EH (cell line): ENCODE measurements around the gene RNF111.

ENCODE experiments used
- DNase-seq: peaks from one replicate; pipeline ENCODE4 v3.0.0-alpha.2; 2015; ENCODE audit warnings: low read depth

The RNF111 gene

DNA sequence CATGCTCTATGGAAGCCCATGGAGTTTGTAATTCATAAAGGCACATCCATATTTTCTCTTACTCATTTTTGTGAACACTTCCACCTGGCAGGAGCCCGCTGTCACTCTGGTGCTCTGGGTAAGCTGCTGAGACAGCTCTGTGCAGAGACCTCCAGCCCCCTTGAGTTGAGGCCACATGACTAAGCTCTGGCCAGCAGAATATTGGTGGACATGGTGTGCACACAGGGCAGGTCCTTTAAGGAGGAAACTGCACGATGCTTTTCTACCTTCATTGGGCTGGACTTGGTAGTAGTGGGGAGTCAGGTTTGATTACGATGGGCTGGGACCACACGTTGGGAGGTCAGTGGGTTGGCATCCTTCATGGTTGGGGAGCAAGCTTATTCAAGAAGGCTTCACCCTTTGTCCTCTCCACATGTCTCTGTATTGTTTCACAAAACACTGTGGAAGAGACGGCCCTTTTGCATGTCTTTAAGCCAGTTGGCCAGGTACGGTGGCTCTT is 146.5 kb downstream of the RNF111 start:
- DNase-seq: no peak

DNA sequence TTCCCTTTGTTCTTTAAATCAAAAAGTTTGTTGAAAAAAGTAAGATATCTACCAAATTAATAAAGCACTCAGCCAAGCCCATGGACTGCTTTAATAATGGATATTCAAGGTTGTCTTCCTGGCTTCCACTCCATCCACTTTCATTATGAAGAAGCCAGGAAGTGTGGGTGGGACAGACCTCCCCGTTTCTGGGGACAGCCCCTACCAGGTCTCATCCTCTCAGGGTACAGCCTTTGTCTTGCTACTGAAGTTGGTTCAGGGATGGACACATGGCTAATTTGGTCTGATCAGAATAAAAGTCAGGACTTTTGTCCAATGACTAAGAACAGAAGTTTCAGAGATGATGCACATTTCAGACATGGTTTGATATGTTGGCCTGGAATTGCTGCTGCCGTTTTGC is 150.1 kb downstream of the RNF111 start:
- no peak for DNase-seq

DNA sequence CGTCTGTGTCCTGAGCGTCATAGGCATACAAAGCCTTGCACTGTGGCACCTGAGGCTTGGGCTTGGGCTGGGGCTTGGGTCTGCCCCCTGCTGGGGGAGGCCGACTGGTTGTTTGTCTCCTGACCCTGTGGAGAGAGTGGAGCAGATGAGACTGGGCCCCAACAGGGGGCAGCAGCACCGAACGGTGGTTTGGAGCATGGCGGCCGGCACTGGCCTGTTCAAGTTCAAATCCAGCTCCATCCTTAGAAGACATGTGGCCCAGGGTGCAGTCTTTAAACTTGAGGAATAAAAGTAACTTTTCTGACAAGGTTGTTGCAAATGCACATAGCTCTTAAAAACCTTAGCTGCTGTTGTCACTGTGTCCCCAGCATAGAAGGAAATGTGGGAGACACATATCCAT is 150.8 kb downstream of the RNF111 start:
- DNase-seq: peak; percentile 47

DNA sequence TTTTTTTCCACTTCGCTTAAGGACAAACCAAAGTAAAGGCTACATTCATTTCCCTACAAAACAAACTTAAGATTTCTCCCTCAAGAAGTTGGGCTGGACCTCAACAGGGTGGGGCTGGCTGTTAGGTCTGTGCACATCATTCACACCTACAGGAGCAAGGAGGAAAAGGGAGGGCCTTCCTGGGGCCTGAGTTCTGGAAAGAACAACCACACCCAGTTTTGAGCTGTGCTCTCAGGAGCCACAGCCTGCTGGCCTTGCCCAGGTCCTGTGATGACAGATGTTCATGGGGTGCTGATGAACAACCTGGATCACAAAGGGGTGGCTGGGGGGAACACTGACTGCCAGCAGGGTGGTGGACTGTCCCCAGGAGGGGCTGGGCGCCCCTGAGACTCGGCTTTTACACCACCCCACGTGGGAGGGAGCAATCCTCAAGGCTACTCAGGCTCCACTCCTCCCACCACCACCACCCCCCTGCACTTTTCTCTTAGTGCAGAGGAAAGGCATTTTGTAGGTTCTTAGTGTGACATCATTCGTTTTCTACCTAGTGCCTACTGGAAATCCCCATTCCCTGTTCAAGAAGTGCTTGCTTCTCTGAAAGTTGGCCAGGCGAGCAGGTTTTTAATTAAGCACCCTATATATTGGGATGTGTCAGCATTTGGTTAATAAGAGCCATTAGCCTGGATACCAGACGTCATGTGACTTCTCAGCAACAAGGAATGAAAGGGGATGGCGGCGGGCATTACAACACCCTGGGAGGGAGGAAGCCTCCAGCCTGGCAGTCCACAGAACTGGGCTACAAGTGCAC is 153.2 kb downstream of the RNF111 start:
- DNase-seq: no peak

DNA sequence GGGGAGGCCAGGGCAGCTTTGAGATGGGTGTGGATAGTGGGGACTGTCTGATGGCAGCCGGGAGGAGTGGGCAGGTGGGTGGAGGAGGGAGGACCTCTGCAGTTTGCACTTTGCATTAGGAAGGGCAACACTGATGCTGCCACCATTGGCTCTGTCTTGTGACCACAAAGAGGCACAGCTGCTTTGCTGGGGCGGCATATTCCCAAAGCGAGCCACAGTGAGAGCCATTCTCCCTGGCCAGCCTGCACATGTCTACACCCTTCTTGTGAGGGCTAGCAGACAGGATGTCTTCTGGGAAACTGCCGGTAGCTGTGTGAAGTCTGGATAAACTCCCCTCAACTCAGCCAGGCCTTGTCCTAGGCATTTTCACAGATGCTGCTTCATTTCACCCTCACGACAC is 155.8 kb downstream of the RNF111 start:
- no peak for DNase-seq

DNA sequence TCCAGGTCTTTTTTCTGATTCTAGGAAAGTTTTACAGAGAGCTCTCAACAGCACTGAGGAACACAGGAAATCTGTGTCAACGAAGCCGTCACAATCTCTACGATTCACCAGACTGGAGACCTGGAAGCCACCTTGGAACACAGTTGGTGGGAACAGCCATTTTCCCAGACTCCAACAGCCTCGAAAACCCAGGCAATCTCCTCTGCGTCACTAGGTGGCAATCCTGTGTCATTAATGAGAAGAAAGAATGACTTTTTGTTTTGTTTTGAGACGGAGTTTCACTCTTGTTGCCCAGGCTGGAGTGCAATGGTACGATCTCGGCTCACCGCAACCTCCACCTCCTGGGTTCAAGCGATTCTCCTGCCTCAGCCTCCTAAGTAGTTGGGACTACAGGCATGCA is 157.1 kb downstream of the RNF111 start:
- DNase-seq: peak; percentile 26
